Vagina (tissue), 2 donors: Measurements from ENCODE around the gene SLC2A9. TPM values are rescaled to one million over a fixed set of nuclear protein-coding genes. Genes with fewer than 3 reads are reported as not detected.

Experiments
- DNase-seq, 2 donors: peaks; one replicate each; pipeline ENCODE4 v3.0.0-alpha.2; 2017; ENCODE audit errors: extremely low spot score in 2 of 2
- H3K27ac ChIP-seq: fragments of 200-600 bp; sonication (generic); one replicate; pipeline ENCODE4 v1.5.1; 2019
- H3K27me3 ChIP-seq: fragments of 200-600 bp; sonication (generic); one replicate; pipeline ENCODE4 v1.5.1; 2019
- H3K36me3 ChIP-seq, 2 donors: fragments of 200-600 bp; sonication (generic); one replicate each; pipeline ENCODE4 v1.5.1; 2017 to 2019
- H3K4me1 ChIP-seq: fragments of 200-600 bp; sonication (generic); one replicate; pipeline ENCODE4 v1.5.1; 2019
- H3K4me3 ChIP-seq, 2 donors: fragments of 200-600 bp; sonication (generic); 1 replicate in 1 of 2; 2 replicates in 1 of 2; pipeline ENCODE4 v1.5.1; 2016 to 2019
- H3K9me3 ChIP-seq: fragments of 200-600 bp; sonication (generic); one replicate; pipeline ENCODE4 v1.5.1; 2019
- POLR2A ChIP-seq, 2 donors: fragments of 450-650 bp; IDR thresholded peaks; one replicate each; pipeline ENCODE4 v1.6.1; 2017; ENCODE audit warnings: antibody characterized with exemption in 2 of 2, mild to moderate bottlenecking in 2 of 2, moderate library complexity in 2 of 2
- POLR2AphosphoS5 ChIP-seq, 2 donors: sonication (generic); formaldehyde crosslinking; IDR thresholded peaks; one replicate each; pipeline ENCODE4 v1.9.0; 2017; ENCODE audit warnings: antibody characterized with exemption in 2 of 2, mild to moderate bottlenecking in 2 of 2, low read depth in 1 of 2; ENCODE audit not compliant: insufficient read depth in 1 of 2
- intact Hi-C: fragments of 100-400 bp; cut with DNase I; formaldehyde crosslinking; loops from one replicate; pipeline ENCODE4 v1.15.1; 2023
- total RNA-seq: library from RNA; depleted of rRNA; stranded (reverse); fragments of >200 nt; gene quantifications from one replicate; pipeline ENCODE4 v1.2.3, GENCODE V29; 2016
- TF ChIP-seq, protein P1 (sequence below), 3 experiments: fragments of 450-650 bp in 2 of 3; fragments of 200-600 bp in 1 of 3; sonication (generic) in 1 of 3; IDR thresholded peaks; one replicate each; pipeline ENCODE4 v1.5.1; 2017 to 2019; ENCODE audit warnings: antibody characterized with exemption in 3 of 3, mild to moderate bottlenecking in 2 of 3, moderate library complexity in 2 of 3

Gene SLC2A9
- total RNA-seq, 1 donor from 2014 or later: 7.9 TPM

DNA sequence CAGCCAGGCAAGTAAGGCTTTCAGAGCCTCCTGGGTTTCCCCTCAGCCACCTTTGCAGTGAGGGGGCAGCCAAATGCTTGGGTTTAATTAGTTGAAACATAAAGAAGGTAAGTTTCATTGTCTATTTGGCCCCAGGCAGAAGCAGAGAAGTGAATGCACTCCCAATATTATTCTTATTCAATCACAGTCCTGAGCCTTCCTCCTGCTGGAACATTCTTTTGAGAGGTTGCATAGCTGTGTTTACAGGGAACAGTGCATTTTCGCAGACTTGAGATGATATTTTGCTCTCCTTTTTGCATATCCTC, 13.9 kb downstream of the SLC2A9 start:
- no peak for DNase-seq
- Histone ChIP-seq H3K27me3 (no peaks in the 10 kb centered on the region), H3K4me3 (no peak overlapping the region), H3K27ac (no peak overlapping the region), H3K4me1 (peaks cover 37% of the 10 kb centered on the region), H3K9me3 (no peaks in the 10 kb centered on the region), H3K36me3 (no peaks in the 10 kb centered on the region)
- intact Hi-C loops: no loop called here
- TF ChIP-seq POLR2AphosphoS5 (IDR thresholded peaks at IDR 0.05; ENCODE audit: insufficient read depth in 1 of 2, low read depth in 1 of 2): no peak
- TF ChIP-seq, protein P1, sequence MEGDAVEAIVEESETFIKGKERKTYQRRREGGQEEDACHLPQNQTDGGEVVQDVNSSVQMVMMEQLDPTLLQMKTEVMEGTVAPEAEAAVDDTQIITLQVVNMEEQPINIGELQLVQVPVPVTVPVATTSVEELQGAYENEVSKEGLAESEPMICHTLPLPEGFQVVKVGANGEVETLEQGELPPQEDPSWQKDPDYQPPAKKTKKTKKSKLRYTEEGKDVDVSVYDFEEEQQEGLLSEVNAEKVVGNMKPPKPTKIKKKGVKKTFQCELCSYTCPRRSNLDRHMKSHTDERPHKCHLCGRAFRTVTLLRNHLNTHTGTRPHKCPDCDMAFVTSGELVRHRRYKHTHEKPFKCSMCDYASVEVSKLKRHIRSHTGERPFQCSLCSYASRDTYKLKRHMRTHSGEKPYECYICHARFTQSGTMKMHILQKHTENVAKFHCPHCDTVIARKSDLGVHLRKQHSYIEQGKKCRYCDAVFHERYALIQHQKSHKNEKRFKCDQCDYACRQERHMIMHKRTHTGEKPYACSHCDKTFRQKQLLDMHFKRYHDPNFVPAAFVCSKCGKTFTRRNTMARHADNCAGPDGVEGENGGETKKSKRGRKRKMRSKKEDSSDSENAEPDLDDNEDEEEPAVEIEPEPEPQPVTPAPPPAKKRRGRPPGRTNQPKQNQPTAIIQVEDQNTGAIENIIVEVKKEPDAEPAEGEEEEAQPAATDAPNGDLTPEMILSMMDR (IDR thresholded peaks at IDR 0.05): no peak
- TF ChIP-seq POLR2A (IDR thresholded peaks at IDR 0.05): no peak

DNA sequence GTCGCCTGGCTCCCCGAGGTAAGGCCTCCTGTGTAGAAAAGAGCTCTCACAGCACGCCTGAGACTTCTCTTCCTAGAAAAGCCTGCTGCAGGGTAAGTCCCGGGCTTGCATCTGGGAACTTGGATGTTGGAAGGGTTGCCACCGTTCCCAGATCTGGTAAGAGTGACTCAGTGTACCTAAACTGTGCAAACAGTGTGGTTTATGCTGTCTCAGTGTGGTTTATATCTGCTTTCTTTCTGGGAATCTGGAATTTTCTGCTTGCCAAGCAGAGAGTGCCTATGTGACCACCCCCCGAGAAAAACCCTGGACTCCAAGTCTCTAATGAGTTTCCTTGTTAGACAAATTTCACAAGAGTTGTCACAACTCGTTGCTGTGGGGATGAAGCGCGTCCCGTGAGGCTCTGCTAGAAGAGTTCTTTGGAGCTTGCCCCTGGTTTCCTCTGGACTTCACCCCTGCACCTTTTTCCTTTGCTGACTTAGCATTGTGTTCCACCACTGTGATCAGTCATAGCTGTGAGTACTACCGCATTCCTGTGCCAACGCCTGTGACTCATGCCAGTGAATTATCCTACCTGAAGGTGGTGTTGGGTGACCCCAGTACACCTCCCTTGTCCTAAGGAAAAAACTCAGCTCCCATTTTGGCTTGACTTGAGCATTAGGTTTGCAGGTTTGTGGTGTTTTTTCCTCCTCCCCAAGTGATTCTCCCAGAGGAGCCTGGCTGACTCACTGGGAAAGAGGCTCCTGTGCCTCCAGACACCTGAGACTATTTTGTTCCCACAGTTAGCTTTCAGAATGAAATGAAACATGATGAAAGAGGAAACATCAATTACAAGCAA, 14.5 kb downstream of the SLC2A9 start:
- Histone ChIP-seq H3K4me3 (no peak overlapping the region), H3K27ac (peak overlapping the region; percentile 57)

GRCh38 chr4:10006231-10006600, 15.1 kb downstream of the SLC2A9 start:
- DNase-seq: no peak
- H3K27me3 ChIP-seq: no peaks in the 10 kb centered on the region

More for the DNA sequence above, 14.5 kb downstream of the SLC2A9 start:
- DNase-seq: no peak
- peaks cover 37% of the 10 kb centered on the region for H3K4me1 ChIP-seq
- H3K9me3 ChIP-seq: no peaks in the 10 kb centered on the region
- intact Hi-C loops: no loop called here
- H3K27me3 ChIP-seq: no peaks in the 10 kb centered on the region
- H3K36me3 ChIP-seq: no peaks in the 10 kb centered on the region
- TF ChIP-seq POLR2AphosphoS5 (IDR thresholded peaks at IDR 0.05; ENCODE audit: insufficient read depth in 1 of 2, low read depth in 1 of 2) (no peak), POLR2A (IDR thresholded peaks at IDR 0.05) (no peak)
- TF ChIP-seq, protein P1 (IDR thresholded peaks at IDR 0.05): no peak

GRCh38 chr4:10005632-10006031, 15.7 kb downstream of the SLC2A9 start:
- peak overlapping the region; percentile 51 for H3K27ac ChIP-seq

More at GRCh38 chr4:10006231-10006600, 15.1 kb downstream of the SLC2A9 start:
- Histone ChIP-seq H3K4me1 (peaks cover 37% of the 10 kb centered on the region), H3K36me3 (no peaks in the 10 kb centered on the region), H3K27ac (peak overlapping the region; percentile 57), H3K4me3 (no peak overlapping the region), H3K9me3 (no peaks in the 10 kb centered on the region)
- TF ChIP-seq, protein P1 (IDR thresholded peaks at IDR 0.05): no peak
- no peak for TF ChIP-seq POLR2A (IDR thresholded peaks at IDR 0.05)
- peak in 1 of 2 donors; percentile 93 for TF ChIP-seq POLR2AphosphoS5 (IDR thresholded peaks at IDR 0.05; ENCODE audit: insufficient read depth in 1 of 2, low read depth in 1 of 2)
- intact Hi-C loops: no loop called here

More at GRCh38 chr4:10005632-10006031, 15.7 kb downstream of the SLC2A9 start:
- TF ChIP-seq POLR2A (IDR thresholded peaks at IDR 0.05) (no peak), POLR2AphosphoS5 (IDR thresholded peaks at IDR 0.05; ENCODE audit: insufficient read depth in 1 of 2, low read depth in 1 of 2) (no peak)
- TF ChIP-seq, protein P1 (IDR thresholded peaks at IDR 0.05): no peak
- intact Hi-C loops: no loop called here
- no peaks in the 10 kb centered on the region for H3K36me3 ChIP-seq
- DNase-seq: no peak
- no peaks in the 10 kb centered on the region for H3K9me3 ChIP-seq
- no peaks in the 10 kb centered on the region for H3K27me3 ChIP-seq
- H3K4me1 ChIP-seq: peaks cover 37% of the 10 kb centered on the region
- H3K4me3 ChIP-seq: no peak overlapping the region
